ENCODE measurements around the gene KCNN1. TPM values are rescaled to one million over a fixed set of nuclear protein-coding genes. Genes with fewer than 3 reads are reported as not detected.

KCNN1 gene
- total and polyA plus RNA-seq, 2 experiments from 2014 or later, result 26.7 to 28.0 TPM

GRCh38 chr19:18049385-18049784 lies 82.5 kb downstream of the KCNN1 start:
- no peak for TF ChIP-seq CTCF (IDR thresholded peaks at IDR 0.05; ENCODE audit: low read depth, low read length)
- H3K9me3 ChIP-seq (ENCODE audit: low read depth), result no peaks in the 10 kb centered on the region
- no peaks in the 10 kb centered on the region for H3K4me1 ChIP-seq (ENCODE audit: low read depth)
- H3K36me3 ChIP-seq, result no peaks in the 10 kb centered on the region
- H3K27ac ChIP-seq, result no peak overlapping the region
- peak in 1 of 2 donors; percentile 86 for DNase-seq (ENCODE audit: low read depth in 1 of 2, low spot score in 1 of 2)
- no peaks in the 10 kb centered on the region for H3K27me3 ChIP-seq
- H3K4me3 ChIP-seq, result no peak overlapping the region

Other genes with a start within 250 kb of the KCNN1 start
- 48.6 and 61.7 TPM in 2 replicates for gene MAP1S, start 247.6 kb upstream of the KCNN1 start, total RNA-seq
- gene MAP1S, start 247.6 kb upstream of the KCNN1 start, polyA plus RNA-seq, result 60.4 and 73.9 TPM in 2 replicates
- gene FCHO1, start 215.6 kb upstream of the KCNN1 start, total RNA-seq, result 1.8 and 3.1 TPM in 2 replicates
- gene FCHO1, start 215.6 kb upstream of the KCNN1 start, polyA plus RNA-seq, result 2.5 and 4.3 TPM in 2 replicates
- gene B3GNT3, start 172.0 kb upstream of the KCNN1 start, total RNA-seq, result not detected in 2 replicates
- 0.55 TPM in 1 of 2 replicates, not detected in the other for gene B3GNT3, start 172.0 kb upstream of the KCNN1 start, polyA plus RNA-seq
- gene INSL3, start 145.6 kb upstream of the KCNN1 start, total RNA-seq, result 0.25 and 0.63 TPM in 2 replicates
- 0.47 TPM in 1 of 2 replicates, not detected in the other for gene INSL3, start 145.6 kb upstream of the KCNN1 start, polyA plus RNA-seq
- gene JAK3, start 119.1 kb upstream of the KCNN1 start, total RNA-seq, result 3.2 and 14.5 TPM in 2 replicates
- gene JAK3, start 119.1 kb upstream of the KCNN1 start, polyA plus RNA-seq, result 1.5 and 11.0 TPM in 2 replicates
- 1,484 and 1,728 TPM in 2 replicates for gene RPL18A, start 107.2 kb upstream of the KCNN1 start, total RNA-seq
- gene RPL18A, start 107.2 kb upstream of the KCNN1 start, polyA plus RNA-seq, result 930 and 1,120 TPM in 2 replicates
- 0.04 and 0.21 TPM in 2 replicates for gene SLC5A5, start 95.2 kb upstream of the KCNN1 start, total RNA-seq
- gene SLC5A5, start 95.2 kb upstream of the KCNN1 start, polyA plus RNA-seq, result not detected in 2 replicates
- gene CCDC124, start 34.1 kb upstream of the KCNN1 start, total RNA-seq, result 80.5 and 103 TPM in 2 replicates
- gene CCDC124, start 34.1 kb upstream of the KCNN1 start, polyA plus RNA-seq, result 172 and 200 TPM in 2 replicates
- 9.2 and 16.1 TPM in 2 replicates for gene ARRDC2, start 41.1 kb downstream of the KCNN1 start, total RNA-seq
- 6.8 and 10.7 TPM in 2 replicates for gene ARRDC2, start 41.1 kb downstream of the KCNN1 start, polyA plus RNA-seq
- gene IL12RB1, start 119.8 kb downstream of the KCNN1 start, total RNA-seq, result not detected in 2 replicates
- gene IL12RB1, start 119.8 kb downstream of the KCNN1 start, polyA plus RNA-seq, result not detected in 2 replicates
- 6.6 and 8.1 TPM in 2 replicates for gene MAST3, start 130.7 kb downstream of the KCNN1 start, total RNA-seq
- gene MAST3, start 130.7 kb downstream of the KCNN1 start, polyA plus RNA-seq, result 5.5 and 8.4 TPM in 2 replicates
- gene PIK3R2, start 186.1 kb downstream of the KCNN1 start, total RNA-seq, result 64.7 and 72.0 TPM in 2 replicates
- gene PIK3R2, start 186.1 kb downstream of the KCNN1 start, polyA plus RNA-seq, result 48.5 and 53.8 TPM in 2 replicates
- 0.98 and 1.4 TPM in 2 replicates for gene IFI30, start 206.7 kb downstream of the KCNN1 start, total RNA-seq
- 1.0 TPM in 1 of 2 replicates, not detected in the other for gene IFI30, start 206.7 kb downstream of the KCNN1 start, polyA plus RNA-seq
- gene MPV17L2, start 226.1 kb downstream of the KCNN1 start, total RNA-seq, result 38.2 and 74.5 TPM in 2 replicates
- 25.5 and 51.7 TPM in 2 replicates for gene MPV17L2, start 226.1 kb downstream of the KCNN1 start, polyA plus RNA-seq
- gene RAB3A, start 236.9 kb downstream of the KCNN1 start, total RNA-seq, result 11.3 and 13.0 TPM in 2 replicates
- gene RAB3A, start 236.9 kb downstream of the KCNN1 start, polyA plus RNA-seq, result 12.5 and 15.3 TPM in 2 replicates